CD8-positive, alpha-beta memory T cell (primary cell): ENCODE results near the gene GDF10. TPM values are rescaled to one million over a fixed set of nuclear protein-coding genes. Genes with fewer than 3 reads are reported as not detected.

Source experiments
- CTCF ChIA-PET: fragments of 350-600 bp; sonication (Branson Sonifier 250); formaldehyde crosslinking; loops from one replicate; lab custom pipeline; 2021; ENCODE audit warnings: antibody characterized with exemption; lab: Charles Lee
- POLR2A ChIA-PET: fragments of 350-600 bp; sonication (Branson Sonifier 250); formaldehyde crosslinking; loops from one replicate; lab custom pipeline; 2021; ENCODE audit warnings: antibody characterized with exemption; lab: Charles Lee
- DNase-seq, 5 donors: peaks; one replicate each; pipeline versions ENCODE4 v3.0.0 to v3.0.0-alpha.2; 2020 to 2022; ENCODE audit warnings: mixed read lengths in 1 of 5
- H3K27ac ChIP-seq: one replicate; pipeline ENCODE4 v1.7.0; 2013; ENCODE audit warnings: low read depth, mild to moderate bottlenecking, low read length, moderate library complexity
- H3K27me3 ChIP-seq: 2 replicates; pipeline ENCODE4 v1.7.0; 2013; ENCODE audit warnings: low read length, mild to moderate bottlenecking; ENCODE audit not compliant: insufficient read depth, poor library complexity, severe bottlenecking
- H3K36me3 ChIP-seq: 2 replicates; pipeline ENCODE4 v1.7.0; 2013; ENCODE audit warnings: mild to moderate bottlenecking, low read length, moderate library complexity; ENCODE audit not compliant: insufficient read depth
- H3K4me1 ChIP-seq: 2 replicates; pipeline ENCODE4 v1.7.0; 2013; ENCODE audit warnings: mild to moderate bottlenecking, low read length, moderate library complexity; ENCODE audit not compliant: insufficient read depth
- H3K4me3 ChIP-seq: 2 replicates; pipeline ENCODE4 v1.7.0; 2013; ENCODE audit warnings: mild to moderate bottlenecking, low read length
- H3K9me3 ChIP-seq: 2 replicates; pipeline ENCODE4 v1.7.0; 2013; ENCODE audit warnings: mild to moderate bottlenecking, low read length
- H3K27ac Mint-ChIP-seq, 8 donors: one replicate each; pipeline ENCODE4 v1.8.0; 2020 to 2021; ENCODE audit warnings: mixed read lengths in 8 of 8, mild to moderate bottlenecking in 6 of 8, inconsistent platforms in 3 of 8, moderate library complexity in 3 of 8
- H3K27me3 Mint-ChIP-seq, 2 donors: one replicate each; pipeline ENCODE4 v1.8.0; 2020 to 2021; ENCODE audit warnings: mixed read lengths in 2 of 2, mild to moderate bottlenecking in 1 of 2, moderate library complexity in 1 of 2
- H3K36me3 Mint-ChIP-seq, 3 donors: one replicate each; pipeline ENCODE4 v1.8.0; 2020 to 2021; ENCODE audit warnings: mixed read lengths in 3 of 3, inconsistent platforms in 1 of 3, mild to moderate bottlenecking in 1 of 3
- H3K4me1 Mint-ChIP-seq, 3 donors: one replicate each; pipeline ENCODE4 v1.8.0; 2020 to 2021; ENCODE audit warnings: mixed read lengths in 3 of 3, inconsistent platforms in 1 of 3, mild to moderate bottlenecking in 1 of 3
- H3K4me3 Mint-ChIP-seq, 7 donors: one replicate each; pipeline ENCODE4 v1.8.0; 2020 to 2021; ENCODE audit warnings: mixed read lengths in 7 of 7, mild to moderate bottlenecking in 6 of 7, moderate library complexity in 4 of 7, inconsistent platforms in 2 of 7
- H3K9me3 Mint-ChIP-seq, 5 donors: one replicate each; pipeline ENCODE4 v1.8.0; 2020 to 2022; ENCODE audit warnings: mixed read lengths in 5 of 5, mild to moderate bottlenecking in 3 of 5, moderate library complexity in 2 of 5, inconsistent platforms in 1 of 5
- polyA plus RNA-seq: library from polyadenylated mRNA; unstranded; fragments of 300-500 nt; fragmentation: Illumina TruSeq; gene quantifications from one replicate; pipeline ENCODE4 v1.2.3, GENCODE V29; 2021
- total RNA-seq, 2 experiments: library from RNA; stranded (reverse); gene quantifications; one replicate each; pipeline ENCODE4 v1.2.3, GENCODE V29; 2021

GDF10 gene
- total RNA-seq (under 1 TPM; 0.18 to 0.24 TPM), polyA plus RNA-seq (0.21 TPM)

DNA sequence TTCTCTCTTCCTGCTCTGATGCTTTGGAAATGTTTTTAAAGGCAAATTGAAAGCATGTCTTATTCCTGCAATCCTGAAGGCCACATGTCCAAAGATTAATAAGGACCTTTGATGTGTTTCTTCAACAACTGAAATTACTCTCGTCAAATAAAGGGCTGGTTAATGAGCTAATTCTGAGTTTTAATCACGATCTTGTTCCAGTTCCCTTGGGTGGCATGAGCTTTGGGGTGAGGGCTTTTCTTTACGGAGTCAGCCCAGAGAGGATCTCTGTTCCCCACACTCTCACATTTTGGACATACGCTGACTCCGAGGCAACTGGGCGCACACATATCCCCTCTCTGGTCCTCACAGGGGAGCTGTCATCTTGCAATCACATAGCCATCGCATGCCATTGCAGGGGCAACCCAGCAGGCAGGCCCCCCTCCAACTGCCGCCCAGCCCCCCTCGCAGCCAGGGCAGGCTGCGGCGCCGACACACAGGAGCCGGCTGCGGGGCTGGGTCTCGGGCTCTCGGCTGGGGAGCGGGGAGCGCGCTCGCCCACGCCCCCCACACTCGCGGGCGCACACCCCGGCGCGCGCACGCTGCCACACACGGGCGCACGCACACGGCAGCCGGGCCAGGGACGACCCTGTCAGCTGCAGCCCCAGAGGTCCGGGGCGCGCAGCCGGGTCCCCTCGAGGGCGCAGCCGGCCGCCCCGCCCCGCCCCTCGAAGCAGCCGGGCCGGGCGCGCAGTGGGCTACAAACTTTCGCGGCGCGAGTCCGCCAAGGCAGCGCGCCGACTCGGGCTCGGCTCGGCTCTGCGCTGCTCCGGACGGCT lies at the start of gene GDF10:
GDF10 (plus strand) TSS at position 587 of the 818 bp plus-strand sequence. CDS start 455 bp downstream, outside the sequence.
- Mint-ChIP-seq H3K9me3 (no peaks in the 10 kb centered on the region), H3K27ac (peak within 1 kb of the TSS in 2 of 8 donors; percentile 59 to 83), H3K27me3 (peaks cover 17 to 25% of the 10 kb centered on the region in 2 donors), H3K4me1 (peaks cover 3 to 14% (median 4%) of the 10 kb centered on the region in 3 donors), H3K4me3 (peak within 1 kb of the TSS; percentile 22 to 80 (median 68)), H3K36me3 (no peaks in the 10 kb centered on the region)
- peak in 1 of 5 donors; percentile 28 for DNase-seq
- Histone ChIP-seq H3K4me1 (no peaks in the 10 kb centered on the region), H3K4me3 (no peak within 1 kb of the TSS), H3K36me3 (no peaks in the 10 kb centered on the region), H3K27ac (no peak within 1 kb of the TSS), H3K9me3 (no peaks in the 10 kb centered on the region), H3K27me3 (no peaks in the 10 kb centered on the region)
- CTCF ChIA-PET, result interaction anchor here (1.8 kb wide), 1 partner anchor 11 kb away, joined by 5 read pairs; no protein-coding TSS in a partner anchor
- POLR2A ChIA-PET, result no interaction called here

DNA sequence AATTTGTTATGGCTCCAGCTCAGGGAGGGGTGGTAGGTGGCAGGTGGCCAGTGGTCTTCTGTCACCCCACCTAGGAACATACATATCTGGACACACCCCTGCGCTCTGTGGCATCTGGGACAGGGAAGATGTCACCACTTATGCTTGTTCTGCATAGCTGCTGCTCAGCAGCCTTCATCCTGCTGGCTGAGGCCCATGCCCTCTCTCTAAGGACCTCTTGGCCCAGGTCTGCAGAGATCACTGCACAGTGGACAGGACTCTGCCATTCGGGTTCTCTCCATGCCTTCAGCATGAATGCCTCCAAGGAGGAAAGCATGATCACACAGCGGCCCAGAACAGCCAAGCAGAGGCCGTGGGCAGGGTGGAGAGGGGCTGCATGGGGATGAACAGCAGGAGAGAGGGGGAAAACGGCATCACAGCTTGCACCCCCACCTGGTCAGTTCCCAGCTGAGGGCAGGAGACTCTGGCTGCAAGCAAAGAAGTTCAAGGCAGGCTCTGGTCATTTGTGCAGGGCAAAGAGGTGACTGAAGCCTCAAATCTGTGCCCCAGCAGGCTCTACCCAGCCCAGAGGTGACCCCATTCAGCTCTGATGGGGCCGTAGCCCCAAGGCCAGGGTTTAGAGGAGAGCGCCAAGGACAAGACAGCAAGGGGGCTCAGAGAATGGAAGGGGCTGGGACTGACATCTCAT lies 47.8 kb upstream of the GDF10 start:
- no peak overlapping the region for H3K27ac ChIP-seq
- Mint-ChIP-seq H3K4me1 (peaks cover 15 to 28% (median 23%) of the 10 kb centered on the region in 3 donors), H3K36me3 (no peaks in the 10 kb centered on the region), H3K9me3 (no peaks in the 10 kb centered on the region), H3K27ac (peak overlapping the region in 1 of 8 donors; percentile 65), H3K4me3 (no peak overlapping the region), H3K27me3 (no peaks in the 10 kb centered on the region)
- no peak for DNase-seq
- H3K4me1 ChIP-seq, result peaks cover 25% of the 10 kb centered on the region
- ChIA-PET POLR2A (no interaction called here), CTCF (interaction anchor here (0.7 to 1.5 kb wide), 4 partner anchors 8 to 227 kb away, joined by 3 to 5 read pairs (median 4); no protein-coding TSS in a partner anchor)
- no peak overlapping the region for H3K4me3 ChIP-seq
- H3K9me3 ChIP-seq, result no peaks in the 10 kb centered on the region
- H3K27me3 ChIP-seq, result no peaks in the 10 kb centered on the region
- H3K36me3 ChIP-seq, result no peaks in the 10 kb centered on the region

DNA sequence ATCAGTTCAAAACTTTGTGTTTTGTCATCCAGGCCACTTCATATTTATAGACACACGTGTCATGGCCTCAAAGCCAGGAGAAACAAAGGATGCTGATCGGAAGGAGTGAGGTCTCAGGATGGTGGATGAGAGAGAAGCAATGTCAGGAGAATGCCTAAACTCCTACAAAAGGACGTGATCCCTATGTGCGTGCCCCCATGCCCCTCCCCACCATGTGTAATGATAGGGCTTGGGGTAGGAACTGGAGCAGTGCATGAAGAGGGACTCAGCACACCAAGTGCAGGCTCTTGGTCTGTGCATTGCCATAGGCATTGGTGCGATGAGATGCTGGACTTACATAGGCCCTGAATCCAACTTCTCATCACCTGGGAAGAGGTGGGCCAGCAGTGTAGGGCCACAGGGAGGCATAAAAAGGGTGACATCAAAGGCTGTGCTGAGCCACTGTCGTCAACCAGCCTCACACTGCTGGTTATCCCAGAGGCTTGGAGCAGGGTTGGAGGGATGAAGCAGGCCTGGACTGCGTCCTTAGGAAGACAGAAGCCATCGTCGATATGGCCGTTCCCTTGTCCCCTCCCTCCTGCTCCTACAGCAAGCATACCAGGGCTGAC lies 46.9 kb upstream of the GDF10 start:
- H3K4me1 ChIP-seq, result peaks cover 33% of the 10 kb centered on the region
- peak overlapping the region in 1 of 8 donors; percentile 49 for H3K27ac Mint-ChIP-seq
- no peaks in the 10 kb centered on the region for H3K27me3 Mint-ChIP-seq
- DNase-seq, result no peak
- H3K27me3 ChIP-seq, result no peaks in the 10 kb centered on the region
- H3K36me3 Mint-ChIP-seq, result no peaks in the 10 kb centered on the region
- ChIA-PET CTCF (interaction anchor here (1.2 to 1.7 kb wide), 3 partner anchors 58 to 228 kb away, joined by 3 to 5 read pairs (median 4); no protein-coding TSS in a partner anchor), POLR2A (no interaction called here)
- H3K9me3 Mint-ChIP-seq, result no peaks in the 10 kb centered on the region
- H3K9me3 ChIP-seq, result no peaks in the 10 kb centered on the region
- no peak overlapping the region for H3K27ac ChIP-seq
- no peaks in the 10 kb centered on the region for H3K36me3 ChIP-seq
- H3K4me3 Mint-ChIP-seq, result no peak overlapping the region
- no peak overlapping the region for H3K4me3 ChIP-seq
- peaks cover 24 to 37% (median 32%) of the 10 kb centered on the region in 3 donors for H3K4me1 Mint-ChIP-seq

DNA sequence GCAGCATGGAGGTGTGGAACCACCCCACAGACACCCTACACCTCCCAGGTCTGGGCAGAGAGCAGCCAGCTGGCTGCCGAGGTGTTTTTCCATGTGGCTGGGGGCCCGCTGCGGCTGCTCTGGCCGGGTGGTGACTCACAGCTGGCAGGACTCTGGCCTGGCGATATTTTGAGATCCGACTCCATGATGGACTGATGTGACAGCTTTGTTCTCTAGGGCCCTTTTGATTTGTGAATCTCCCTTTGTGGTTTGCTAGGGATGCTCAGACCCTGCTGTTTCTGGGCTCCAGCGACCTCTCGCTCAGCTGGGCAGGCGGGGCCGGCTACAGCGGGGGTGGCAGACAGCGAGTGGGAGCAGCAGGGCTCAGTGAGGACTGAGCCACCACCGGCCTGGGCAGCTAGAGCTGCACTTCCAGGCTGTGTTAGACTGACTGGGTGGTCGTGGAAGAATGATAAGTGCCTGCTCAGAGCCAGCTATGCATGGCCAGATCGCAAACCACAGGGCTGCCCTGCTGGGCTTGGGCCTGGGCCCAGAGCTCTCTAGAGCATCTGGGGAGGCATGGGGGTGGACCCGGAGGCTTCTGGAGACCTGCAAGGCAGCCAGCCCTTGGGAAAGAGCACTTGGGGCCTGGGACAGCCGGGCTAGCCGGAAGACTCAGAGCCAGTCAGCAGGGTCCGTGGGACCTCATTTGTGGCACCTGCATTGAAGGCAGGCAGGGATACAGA lies 46.2 kb upstream of the GDF10 start:
- no peak overlapping the region for H3K27ac ChIP-seq
- peaks cover 40% of the 10 kb centered on the region for H3K4me1 ChIP-seq
- Mint-ChIP-seq H3K4me3 (no peak overlapping the region), H3K4me1 (peaks cover 27 to 40% (median 35%) of the 10 kb centered on the region in 3 donors), H3K27me3 (no peaks in the 10 kb centered on the region), H3K9me3 (no peaks in the 10 kb centered on the region), H3K27ac (peak overlapping the region in 2 of 8 donors; percentile 12 to 43), H3K36me3 (no peaks in the 10 kb centered on the region)
- no peaks in the 10 kb centered on the region for H3K9me3 ChIP-seq
- ChIA-PET CTCF (interaction anchor here (1.7 kb wide), 1 partner anchor 58 kb away, joined by 4 read pairs; no protein-coding TSS in a partner anchor), POLR2A (no interaction called here)
- DNase-seq, result no peak
- no peaks in the 10 kb centered on the region for H3K27me3 ChIP-seq
- H3K36me3 ChIP-seq, result no peaks in the 10 kb centered on the region
- no peak overlapping the region for H3K4me3 ChIP-seq

DNA sequence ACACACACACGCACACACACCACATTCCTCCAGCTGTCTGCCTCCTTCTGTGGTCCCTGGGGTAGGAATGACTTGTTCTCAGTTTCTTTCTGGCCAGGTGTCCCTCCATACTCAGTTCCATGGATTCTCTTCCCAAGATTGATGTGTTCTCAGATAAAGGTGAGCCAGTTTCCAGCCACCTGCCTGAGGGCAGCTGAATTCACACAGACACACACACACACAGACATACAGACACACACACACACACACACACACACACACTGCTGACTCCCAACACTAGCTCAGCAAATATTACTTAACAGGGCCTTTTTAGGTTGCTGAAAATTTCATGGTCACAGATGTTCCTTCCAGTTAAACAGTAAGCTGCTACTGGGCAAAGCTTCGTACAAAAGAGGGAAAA lies 45.4 kb upstream of the GDF10 start:
- Histone ChIP-seq H3K27me3 (no peaks in the 10 kb centered on the region), H3K9me3 (no peaks in the 10 kb centered on the region), H3K27ac (no peak overlapping the region), H3K36me3 (no peaks in the 10 kb centered on the region), H3K4me1 (peaks cover 48% of the 10 kb centered on the region), H3K4me3 (no peak overlapping the region)
- Mint-ChIP-seq H3K36me3 (no peaks in the 10 kb centered on the region), H3K4me3 (no peak overlapping the region), H3K4me1 (peaks cover 31 to 48% (median 41%) of the 10 kb centered on the region in 3 donors), H3K9me3 (no peaks in the 10 kb centered on the region), H3K27me3 (no peaks in the 10 kb centered on the region), H3K27ac (peak overlapping the region in 1 of 8 donors; percentile 17)
- no peak for DNase-seq
- POLR2A ChIA-PET, result no interaction called here
- CTCF ChIA-PET, result interaction anchor here (1.7 kb wide), 1 partner anchor 57 kb away, joined by 4 read pairs; no protein-coding TSS in a partner anchor

- POLR2A ChIA-PET, result no interaction called here
- Mint-ChIP-seq H3K4me3 (no peak overlapping the region), H3K27ac (peak overlapping the region in 2 of 8 donors; percentile 17 to 42), H3K27me3 (no peaks in the 10 kb centered on the region), H3K4me1 (peaks cover 37 to 54% (median 47%) of the 10 kb centered on the region in 3 donors), H3K9me3 (no peaks in the 10 kb centered on the region), H3K36me3 (no peaks in the 10 kb centered on the region)
- H3K4me3 ChIP-seq, result no peak overlapping the region
- CTCF ChIA-PET, result no interaction called here
- H3K9me3 ChIP-seq, result no peaks in the 10 kb centered on the region
- no peak overlapping the region for H3K27ac ChIP-seq
- DNase-seq, result no peak
- H3K36me3 ChIP-seq, result no peaks in the 10 kb centered on the region
- H3K27me3 ChIP-seq, result no peaks in the 10 kb centered on the region
- peaks cover 54% of the 10 kb centered on the region for H3K4me1 ChIP-seq
These were observed 44.8 kb upstream of the GDF10 start for GRCh38 chr10:47255033-47255813.

- no peaks in the 10 kb centered on the region for H3K36me3 ChIP-seq
- DNase-seq, result no peak
- Mint-ChIP-seq H3K4me3 (peak overlapping the region in 1 of 7 donors; percentile 23), H3K9me3 (no peaks in the 10 kb centered on the region), H3K36me3 (no peaks in the 10 kb centered on the region), H3K4me1 (peaks cover 43 to 60% (median 53%) of the 10 kb centered on the region in 3 donors), H3K27ac (peak overlapping the region in 4 of 8 donors; percentile 37 to 83 (median 53)), H3K27me3 (no peaks in the 10 kb centered on the region)
- H3K4me1 ChIP-seq, result peaks cover 60% of the 10 kb centered on the region
- ChIA-PET POLR2A (no interaction called here), CTCF (interaction anchor here (1.6 kb wide), 1 partner anchor 208 kb away, joined by 6 read pairs; no protein-coding TSS in a partner anchor)
- no peak overlapping the region for H3K27ac ChIP-seq
- no peaks in the 10 kb centered on the region for H3K9me3 ChIP-seq
- H3K27me3 ChIP-seq, result no peaks in the 10 kb centered on the region
- no peak overlapping the region for H3K4me3 ChIP-seq
These were observed 44.1 kb upstream of the GDF10 start for GRCh38 chr10:47255866-47256265.
